ENCODE measurements around the gene EIF5AL1.

- TF ChIP-seq GATA3 (IDR thresholded peaks at IDR 0.05; ENCODE audit: low read depth, low read length) (no peak), GATA2 (IDR thresholded peaks at IDR 0.05; ENCODE audit: low read depth, low read length) (no peak)
These were observed 30.0 kb upstream of the EIF5AL1 start for GRCh38 chr10:79482304-79482703.

All from SH-SY5Y (cell line).